Measurements from ENCODE around the gene ZBTB20. TPM values are rescaled to one million over a fixed set of nuclear protein-coding genes. Genes with fewer than 3 reads are reported as not detected.

The ZBTB20 gene
- polyA plus RNA-seq, 1 of the 3 experiments (the other 2 are of a cell fraction): 0.43 TPM

DNA sequence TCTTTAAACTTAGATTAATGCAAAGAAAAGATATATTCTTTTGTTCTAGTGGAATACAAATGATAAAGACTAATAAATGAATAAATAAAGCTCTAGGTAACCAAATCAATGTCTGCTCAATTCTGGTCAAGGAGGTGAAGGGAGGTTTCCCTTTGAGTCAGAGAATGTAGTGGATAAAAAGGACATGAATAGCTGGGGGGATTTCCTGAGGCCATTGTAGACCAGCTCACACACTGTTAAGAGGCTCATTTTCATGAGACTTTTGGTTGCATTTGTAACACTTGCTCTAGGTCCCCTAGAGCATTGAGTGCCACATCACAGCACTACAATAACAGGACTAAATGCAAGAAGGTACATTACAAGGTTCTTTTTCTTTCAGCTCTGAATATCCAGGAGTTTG, 682.5 kb downstream of the ZBTB20 start (continued):
- TF ChIP-seq, protein P1, sequence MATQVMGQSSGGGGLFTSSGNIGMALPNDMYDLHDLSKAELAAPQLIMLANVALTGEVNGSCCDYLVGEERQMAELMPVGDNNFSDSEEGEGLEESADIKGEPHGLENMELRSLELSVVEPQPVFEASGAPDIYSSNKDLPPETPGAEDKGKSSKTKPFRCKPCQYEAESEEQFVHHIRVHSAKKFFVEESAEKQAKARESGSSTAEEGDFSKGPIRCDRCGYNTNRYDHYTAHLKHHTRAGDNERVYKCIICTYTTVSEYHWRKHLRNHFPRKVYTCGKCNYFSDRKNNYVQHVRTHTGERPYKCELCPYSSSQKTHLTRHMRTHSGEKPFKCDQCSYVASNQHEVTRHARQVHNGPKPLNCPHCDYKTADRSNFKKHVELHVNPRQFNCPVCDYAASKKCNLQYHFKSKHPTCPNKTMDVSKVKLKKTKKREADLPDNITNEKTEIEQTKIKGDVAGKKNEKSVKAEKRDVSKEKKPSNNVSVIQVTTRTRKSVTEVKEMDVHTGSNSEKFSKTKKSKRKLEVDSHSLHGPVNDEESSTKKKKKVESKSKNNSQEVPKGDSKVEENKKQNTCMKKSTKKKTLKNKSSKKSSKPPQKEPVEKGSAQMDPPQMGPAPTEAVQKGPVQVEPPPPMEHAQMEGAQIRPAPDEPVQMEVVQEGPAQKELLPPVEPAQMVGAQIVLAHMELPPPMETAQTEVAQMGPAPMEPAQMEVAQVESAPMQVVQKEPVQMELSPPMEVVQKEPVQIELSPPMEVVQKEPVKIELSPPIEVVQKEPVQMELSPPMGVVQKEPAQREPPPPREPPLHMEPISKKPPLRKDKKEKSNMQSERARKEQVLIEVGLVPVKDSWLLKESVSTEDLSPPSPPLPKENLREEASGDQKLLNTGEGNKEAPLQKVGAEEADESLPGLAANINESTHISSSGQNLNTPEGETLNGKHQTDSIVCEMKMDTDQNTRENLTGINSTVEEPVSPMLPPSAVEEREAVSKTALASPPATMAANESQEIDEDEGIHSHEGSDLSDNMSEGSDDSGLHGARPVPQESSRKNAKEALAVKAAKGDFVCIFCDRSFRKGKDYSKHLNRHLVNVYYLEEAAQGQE (IDR thresholded peaks at IDR 0.05; ENCODE audit: low read depth, low read length): no peak
- no peak for TF ChIP-seq RAD21 (IDR thresholded peaks at IDR 0.05; ENCODE audit: low read length)
- no peak for TF ChIP-seq SMC3 (IDR thresholded peaks at IDR 0.05; ENCODE audit: low read depth, low read length)

DNA sequence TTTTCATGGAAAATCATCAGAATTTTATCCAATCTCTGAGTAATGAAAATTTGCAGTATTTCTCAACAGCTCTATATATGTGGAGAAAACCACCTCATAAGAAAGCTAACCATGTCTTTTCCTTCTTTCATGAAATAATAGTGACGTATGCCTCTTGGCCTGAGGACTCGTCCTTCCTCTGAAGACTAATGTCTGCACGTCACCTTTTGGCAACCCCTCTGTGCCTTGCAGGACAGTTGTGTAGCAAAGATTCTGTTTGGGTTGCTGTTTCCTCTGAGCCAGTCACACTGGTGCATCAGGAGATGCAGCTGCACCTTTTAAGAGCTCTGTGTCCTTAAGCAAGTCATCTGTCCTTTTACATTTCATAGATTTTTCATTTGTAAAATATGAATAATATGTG, 684.3 kb downstream of the ZBTB20 start:
- H2AFZ ChIP-seq (ENCODE audit: low read depth): no peak overlapping the region
- H3K27ac ChIP-seq (ENCODE audit: low read depth in 2 of 2, low read length in 1 of 2): no peak overlapping the region
- no peak overlapping the region for H3K4me3 ChIP-seq (ENCODE audit: low read depth in 2 of 2, low read length in 1 of 2)
- H3K4me2 ChIP-seq: no peak overlapping the region
- no peaks in the 10 kb centered on the region for H3K4me1 ChIP-seq (ENCODE audit: control insufficient read depth in 1 of 2, insufficient read depth in 2 of 2, low read depth in 1 of 2, low read length in 1 of 2)
- no peaks in the 10 kb centered on the region for H3F3A ChIP-seq (replicated peaks; ENCODE audit: insufficient read depth)
- H4K20me1 ChIP-seq (ENCODE audit: insufficient read depth): no peaks in the 10 kb centered on the region
- H3K27me3 ChIP-seq (ENCODE audit: insufficient read depth): no peaks in the 10 kb centered on the region
- ChIA-PET CTCF (interaction anchor here (0.8 to 1.1 kb wide), 2 partner anchors 8 to 10 kb away, joined by 3 read pairs; no protein-coding TSS in a partner anchor), POLR2A (no interaction called here)
- H3K9ac ChIP-seq: no peak overlapping the region
- 96% methylated on average over 3 of the region's 3 CpGs for WGBS (ENCODE audit: low lambda C conversion rate)
- DNase-seq: no peak
- TF ChIP-seq TEAD4 (IDR thresholded peaks at IDR 0.05; ENCODE audit: borderline replicate concordance, insufficient read depth): no peak
- TF ChIP-seq, protein P2, sequence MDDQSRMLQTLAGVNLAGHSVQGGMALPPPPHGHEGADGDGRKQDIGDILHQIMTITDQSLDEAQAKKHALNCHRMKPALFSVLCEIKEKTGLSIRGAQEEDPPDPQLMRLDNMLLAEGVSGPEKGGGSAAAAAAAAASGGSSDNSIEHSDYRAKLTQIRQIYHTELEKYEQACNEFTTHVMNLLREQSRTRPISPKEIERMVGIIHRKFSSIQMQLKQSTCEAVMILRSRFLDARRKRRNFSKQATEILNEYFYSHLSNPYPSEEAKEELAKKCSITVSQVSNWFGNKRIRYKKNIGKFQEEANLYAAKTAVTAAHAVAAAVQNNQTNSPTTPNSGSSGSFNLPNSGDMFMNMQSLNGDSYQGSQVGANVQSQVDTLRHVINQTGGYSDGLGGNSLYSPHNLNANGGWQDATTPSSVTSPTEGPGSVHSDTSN (IDR thresholded peaks at IDR 0.05): no peak
- TF ChIP-seq, protein P3, sequence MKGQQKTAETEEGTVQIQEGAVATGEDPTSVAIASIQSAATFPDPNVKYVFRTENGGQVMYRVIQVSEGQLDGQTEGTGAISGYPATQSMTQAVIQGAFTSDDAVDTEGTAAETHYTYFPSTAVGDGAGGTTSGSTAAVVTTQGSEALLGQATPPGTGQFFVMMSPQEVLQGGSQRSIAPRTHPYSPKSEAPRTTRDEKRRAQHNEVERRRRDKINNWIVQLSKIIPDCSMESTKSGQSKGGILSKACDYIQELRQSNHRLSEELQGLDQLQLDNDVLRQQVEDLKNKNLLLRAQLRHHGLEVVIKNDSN (IDR thresholded peaks at IDR 0.05; ENCODE audit: borderline replicate concordance, low read depth): no peak
- TF ChIP-seq RAD21 (IDR thresholded peaks at IDR 0.05; ENCODE audit: low read length): no peak
- no peak for TF ChIP-seq EP300 (IDR thresholded peaks at IDR 0.05; ENCODE audit: borderline replicate concordance in 1 of 2, low read depth in 1 of 2, low read length in 1 of 2)
- TF ChIP-seq GABPA (IDR thresholded peaks at IDR 0.05; ENCODE audit: low read depth): no peak
- TF ChIP-seq, protein P4, sequence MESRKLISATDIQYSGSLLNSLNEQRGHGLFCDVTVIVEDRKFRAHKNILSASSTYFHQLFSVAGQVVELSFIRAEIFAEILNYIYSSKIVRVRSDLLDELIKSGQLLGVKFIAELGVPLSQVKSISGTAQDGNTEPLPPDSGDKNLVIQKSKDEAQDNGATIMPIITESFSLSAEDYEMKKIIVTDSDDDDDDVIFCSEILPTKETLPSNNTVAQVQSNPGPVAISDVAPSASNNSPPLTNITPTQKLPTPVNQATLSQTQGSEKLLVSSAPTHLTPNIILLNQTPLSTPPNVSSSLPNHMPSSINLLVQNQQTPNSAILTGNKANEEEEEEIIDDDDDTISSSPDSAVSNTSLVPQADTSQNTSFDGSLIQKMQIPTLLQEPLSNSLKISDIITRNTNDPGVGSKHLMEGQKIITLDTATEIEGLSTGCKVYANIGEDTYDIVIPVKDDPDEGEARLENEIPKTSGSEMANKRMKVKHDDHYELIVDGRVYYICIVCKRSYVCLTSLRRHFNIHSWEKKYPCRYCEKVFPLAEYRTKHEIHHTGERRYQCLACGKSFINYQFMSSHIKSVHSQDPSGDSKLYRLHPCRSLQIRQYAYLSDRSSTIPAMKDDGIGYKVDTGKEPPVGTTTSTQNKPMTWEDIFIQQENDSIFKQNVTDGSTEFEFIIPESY (IDR thresholded peaks at IDR 0.05; ENCODE audit: borderline replicate concordance, low read depth): no peak
- no peak for TF ChIP-seq RXRA (IDR thresholded peaks at IDR 0.05; ENCODE audit: borderline replicate concordance, low read depth)
- no peak for TF ChIP-seq ELF1 (IDR thresholded peaks at IDR 0.05)
- no peaks in the 10 kb centered on the region for H3K36me3 ChIP-seq (replicated peaks in 1 of 2; ENCODE audit: control insufficient read depth in 1 of 2, insufficient read depth in 2 of 2, low read length in 1 of 2)
- H3K79me2 ChIP-seq (ENCODE audit: insufficient read depth): no peaks in the 10 kb centered on the region; the same call in 1 of the 2 replicates
- H3K9me2 ChIP-seq: no peaks in the 10 kb centered on the region
- H3K9me3 ChIP-seq: no peaks in the 10 kb centered on the region

Data from SK-N-SH (cell line).